GM21786 (cell line): Measurements from ENCODE around the gene RPS6KA4.

Source experiments
- ATAC-seq: cut with Tn5 transposase; IDR thresholded peaks from one replicate; pipeline ENCODE4 v1.9.1; 2021; ENCODE audit not compliant: unreplicated experiment

The RPS6KA4 gene

GRCh38 chr11:64347193-64347867, 11.6 kb upstream of the RPS6KA4 start:
- no peak for ATAC-seq

DNA sequence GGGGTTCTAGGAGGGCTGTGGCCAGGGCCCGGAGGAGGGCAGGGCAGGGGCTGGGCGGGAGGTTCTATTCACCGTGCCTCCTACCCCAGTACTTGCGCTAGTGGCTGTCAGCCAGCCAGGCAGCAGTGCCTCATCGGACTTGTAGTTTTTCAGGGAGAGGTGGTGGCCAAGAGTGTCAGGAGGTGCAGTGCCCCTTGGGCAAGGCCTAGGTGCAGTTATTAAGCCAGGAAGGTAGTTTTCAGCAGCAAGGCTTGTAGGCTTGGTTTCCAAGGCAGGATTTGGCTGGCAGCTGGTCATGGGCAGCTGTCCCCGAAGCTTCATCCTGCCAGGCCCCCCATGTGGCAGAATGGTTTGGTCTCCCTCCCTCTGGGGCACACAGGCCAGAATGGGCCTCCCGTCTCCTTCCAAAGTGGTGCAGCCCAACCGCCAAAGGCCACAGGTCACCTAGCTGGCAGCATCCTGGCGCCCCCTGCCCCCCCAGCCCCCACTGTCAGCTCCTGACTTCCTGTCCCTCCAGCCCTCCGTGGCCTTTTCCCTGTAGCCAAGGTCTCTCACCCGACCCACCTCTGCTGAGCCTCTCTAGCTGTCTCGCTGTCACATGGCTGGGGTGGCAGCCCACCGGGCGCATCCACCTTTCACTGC, 10.5 kb upstream of the RPS6KA4 start:
- ATAC-seq, result no peak

DNA sequence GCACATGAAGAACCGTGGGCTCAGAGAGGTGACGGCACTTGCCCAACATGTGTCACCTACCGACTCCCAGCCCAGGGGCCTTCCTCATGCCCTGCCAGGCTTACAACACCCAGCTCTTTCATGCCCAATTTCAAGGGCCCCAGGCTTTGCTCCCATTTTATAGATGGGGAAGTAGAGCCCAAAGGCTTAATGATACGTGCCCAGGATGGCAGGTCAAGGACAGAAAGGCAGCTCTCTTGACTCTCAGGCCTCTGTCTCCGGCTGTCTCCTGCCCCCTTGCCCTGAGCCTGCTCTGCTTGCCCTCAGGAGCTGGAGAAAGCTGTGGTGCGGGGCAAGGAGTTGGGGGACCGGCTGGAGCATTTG, 10.0 kb upstream of the RPS6KA4 start:
- ATAC-seq, result no peak

GRCh38 chr11:64349404-64349803, 9.6 kb upstream of the RPS6KA4 start:
- no peak for ATAC-seq

DNA sequence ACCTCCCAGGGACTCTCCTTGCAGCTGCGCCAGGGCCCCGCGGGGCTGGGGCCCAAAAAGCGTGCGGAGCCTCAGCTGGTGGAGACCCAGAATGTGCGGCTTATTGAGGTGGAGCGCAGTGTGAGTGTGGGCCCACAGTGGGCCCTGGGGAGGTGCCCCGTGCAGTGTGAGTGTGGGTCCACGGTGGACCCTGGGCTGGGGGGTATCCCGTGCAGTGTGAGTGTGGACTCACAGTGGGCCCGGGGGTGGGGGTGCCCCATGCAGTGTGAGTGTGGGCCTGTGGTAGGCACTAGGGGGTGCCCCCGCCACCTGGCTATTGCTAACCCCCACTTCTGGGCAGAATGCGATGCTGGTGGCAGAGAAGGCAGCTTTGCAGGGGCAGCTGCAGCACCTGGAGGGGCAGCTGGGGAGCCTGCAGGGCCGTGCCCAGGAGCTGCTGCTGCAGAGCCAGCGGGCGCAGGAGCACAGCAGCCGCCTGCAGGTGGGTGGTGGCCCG, 7.8 kb upstream of the RPS6KA4 start:
- ATAC-seq, result no peak

GRCh38 chr11:64352099-64352994, 6.6 kb upstream of the RPS6KA4 start:
- ATAC-seq, result no peak

DNA sequence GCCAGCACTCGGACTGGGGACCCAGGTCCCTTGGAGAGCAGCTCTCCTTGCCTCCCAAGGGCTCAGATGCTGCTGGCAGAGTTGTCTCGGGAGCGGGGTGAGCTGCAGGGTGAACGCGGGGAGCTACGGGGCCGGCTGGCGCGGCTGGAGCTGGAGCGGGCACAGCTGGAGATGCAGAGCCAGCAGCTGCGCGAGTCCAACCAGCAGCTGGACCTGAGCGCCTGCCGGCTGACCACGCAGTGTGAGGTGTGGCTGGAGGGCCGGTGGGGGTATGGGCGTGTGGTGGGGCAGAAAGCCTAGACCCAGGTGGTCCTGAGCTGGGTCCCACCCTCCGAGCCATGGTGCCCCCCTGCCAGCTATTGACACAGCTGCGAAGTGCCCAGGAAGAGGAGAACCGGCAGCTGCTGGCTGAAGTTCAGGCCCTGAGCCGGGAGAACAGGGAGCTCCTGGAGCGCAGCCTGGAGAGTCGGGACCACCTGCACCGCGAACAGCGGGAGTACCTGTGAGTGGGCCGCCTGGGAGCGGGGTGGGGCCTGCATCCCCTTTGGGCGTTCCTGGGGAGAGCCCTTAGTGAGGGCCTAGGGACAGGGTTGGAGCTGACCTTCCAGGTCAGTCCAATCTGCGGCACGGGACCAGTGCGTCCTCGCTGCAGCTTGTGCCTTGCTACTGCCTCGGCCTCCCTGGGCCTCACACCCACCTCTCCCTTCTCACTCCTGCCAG, 5.8 kb upstream of the RPS6KA4 start:
- ATAC-seq, result no peak

GRCh38 chr11:64353715-64354506, 5.1 kb upstream of the RPS6KA4 start:
- ATAC-seq, result no peak

GRCh38 chr11:64355078-64355940, 3.7 kb upstream of the RPS6KA4 start:
- ATAC-seq, result no peak

DNA sequence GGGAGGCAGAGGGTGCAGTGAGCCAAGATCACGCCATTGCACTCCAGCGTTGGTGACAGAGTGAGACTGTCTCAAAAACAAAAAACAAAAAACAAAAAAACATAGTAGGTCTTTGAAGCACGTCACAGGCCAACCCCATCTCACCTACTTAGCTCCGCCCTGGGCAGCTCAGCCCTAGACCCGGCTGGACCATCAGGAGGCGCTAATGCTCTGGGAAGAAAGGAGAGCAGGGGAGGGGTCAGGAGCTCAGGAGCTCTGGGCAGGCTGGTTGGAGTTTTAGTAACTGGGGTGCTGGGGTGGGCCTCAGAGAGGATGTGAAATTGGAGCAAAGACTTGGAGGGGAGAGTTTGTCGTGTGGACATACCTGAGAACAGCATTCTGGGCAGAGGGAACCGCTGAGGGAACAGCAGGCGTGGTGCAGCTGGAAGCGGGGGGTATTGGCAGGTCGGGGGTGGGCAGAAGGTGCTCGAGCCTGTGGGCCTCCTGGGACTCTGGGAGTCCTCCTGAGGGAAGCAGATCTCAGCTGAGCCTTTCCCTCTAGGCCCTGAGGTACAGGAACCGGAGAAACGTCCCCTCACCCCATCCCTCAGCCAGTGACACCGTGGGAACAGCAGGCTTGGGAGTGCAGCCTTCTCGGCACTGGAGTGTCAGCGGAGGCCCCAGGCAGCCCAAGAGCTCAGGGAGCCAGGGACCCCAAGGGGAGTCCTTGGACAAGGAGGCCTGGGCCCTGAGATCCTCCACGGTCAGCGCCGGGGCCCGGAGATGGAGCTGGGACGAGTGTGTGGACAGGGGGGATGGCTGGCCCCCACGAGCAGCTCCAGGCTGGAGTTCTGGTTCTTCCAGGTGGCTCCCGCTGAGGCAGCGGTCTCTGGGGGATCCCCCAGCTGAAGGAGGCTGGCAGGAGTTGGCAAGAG, 2.2 kb upstream of the RPS6KA4 start:
- no peak for ATAC-seq

- ATAC-seq, result no peak
Measured at GRCh38 chr11:64357446-64357845, 1.5 kb upstream of the RPS6KA4 start.

- no peak for ATAC-seq
Measured at GRCh38 chr11:64357904-64358535, 942 bp upstream of the RPS6KA4 start.

- ATAC-seq, result no peak
Measured at GRCh38 chr11:64358536-64358906, 441 bp upstream of the RPS6KA4 start.

GRCh38 chr11:64359712-64360445, 917 bp downstream of the RPS6KA4 start:
- ATAC-seq, result no peak

GRCh38 chr11:64360448-64360921, 1.5 kb downstream of the RPS6KA4 start:
- no peak for ATAC-seq

DNA sequence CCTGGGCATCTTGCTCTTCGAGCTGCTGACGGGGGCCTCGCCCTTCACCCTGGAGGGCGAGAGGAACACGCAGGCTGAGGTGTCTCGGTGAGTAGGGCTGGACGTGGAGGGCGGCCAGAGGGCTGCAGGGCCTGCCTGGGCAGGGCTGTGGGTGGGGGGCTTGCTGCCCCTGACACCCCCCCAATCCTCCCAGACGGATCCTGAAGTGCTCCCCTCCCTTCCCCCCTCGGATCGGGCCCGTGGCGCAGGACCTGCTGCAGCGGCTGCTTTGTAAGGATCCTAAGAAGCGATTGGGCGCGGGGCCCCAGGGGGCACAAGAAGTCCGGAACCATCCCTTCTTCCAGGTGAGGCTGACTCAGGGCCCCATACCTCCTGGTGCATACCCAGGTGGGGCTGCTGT, 2.7 kb downstream of the RPS6KA4 start:
- ATAC-seq, result no peak

GRCh38 chr11:64362339-64362738, 3.4 kb downstream of the RPS6KA4 start:
- ATAC-seq, result no peak
